WTC11 (cell line): ENCODE data around the gene EPB41. TPM values are rescaled to one million over a fixed set of nuclear protein-coding genes. Genes with fewer than 3 reads are reported as not detected.

Experiments
- ATAC-seq: fragments of 200-7000 bp; cut with Tn5 transposase; 2 replicates; pipeline ENCODE4 v1.10.0; 2021; ENCODE audit warnings: mild to moderate bottlenecking, moderate library complexity
- CTCF ChIA-PET: fragments of 300-600 bp; sonication (Branson Sonifier 250); formaldehyde crosslinking; loops from one replicate; lab custom pipeline; 2021; ENCODE audit warnings: antibody characterized with exemption; lab: Charles Lee
- POLR2A ChIA-PET: fragments of 350-600 bp; sonication (Branson Sonifier 250); formaldehyde crosslinking; loops from one replicate; lab custom pipeline; 2021; ENCODE audit warnings: antibody characterized with exemption; lab: Charles Lee
- DNase-seq: peaks from one replicate; pipeline ENCODE4 v3.0.0; 2021; ENCODE audit warnings: low spot score
- H3K27ac Mint-ChIP-seq: 2 replicates; pipeline ENCODE4 v1.8.0; 2021; ENCODE audit warnings: mixed read lengths
- H3K27me3 Mint-ChIP-seq: 2 replicates; pipeline ENCODE4 v1.8.0; 2021; ENCODE audit warnings: low read depth, mild to moderate bottlenecking, moderate library complexity, mixed read lengths
- H3K36me3 Mint-ChIP-seq: 2 replicates; pipeline ENCODE4 v1.8.0; 2021; ENCODE audit warnings: mixed read lengths
- H3K4me1 Mint-ChIP-seq: 2 replicates; pipeline ENCODE4 v1.8.0; 2022; ENCODE audit warnings: mixed read lengths
- H3K4me3 Mint-ChIP-seq: 2 replicates; pipeline ENCODE4 v1.8.0; 2021; ENCODE audit warnings: mild to moderate bottlenecking, moderate library complexity, mixed read lengths
- H3K9me3 Mint-ChIP-seq: 2 replicates; pipeline ENCODE4 v1.8.0; 2021; ENCODE audit warnings: mixed read lengths
- GTF2I ChIP-seq: fragments of 250-450 bp; sonication (Bioruptor Pico); conservative IDR thresholded peaks from 2 replicates; pipeline ENCODE4 v1.4.0; 2021; ENCODE audit warnings: mild to moderate bottlenecking
- IRF2 ChIP-seq: sonication (generic); formaldehyde crosslinking; IDR thresholded peaks from 2 replicates; pipeline ENCODE4 v1.8.0; 2022; ENCODE audit warnings: low read depth, missing genetic modification reagents, borderline replicate concordance
- NFE2L1 ChIP-seq: sonication (generic); formaldehyde crosslinking; IDR thresholded peaks from 2 replicates; pipeline ENCODE4 v1.8.1; 2023; ENCODE audit warnings: missing genetic modification reagents
- NFYB ChIP-seq: sonication (generic); formaldehyde crosslinking; conservative IDR thresholded peaks from 2 replicates; pipeline ENCODE4 v1.8.0; 2022; ENCODE audit warnings: low read depth, missing genetic modification reagents
- RORB ChIP-seq: fragments of 250-450 bp; sonication (Bioruptor Pico); IDR thresholded peaks from 2 replicates; pipeline ENCODE4 v1.9.0; 2021; ENCODE audit warnings: mild to moderate bottlenecking
- TEAD1 ChIP-seq: sonication (generic); formaldehyde crosslinking; IDR thresholded peaks from 2 replicates; pipeline ENCODE4 v1.8.0; 2022; ENCODE audit warnings: mild to moderate bottlenecking, missing genetic modification reagents
- ZNF232 ChIP-seq: sonication (generic); formaldehyde crosslinking; IDR thresholded peaks from 2 replicates; pipeline ENCODE4 v1.8.0; 2022; ENCODE audit warnings: mild to moderate bottlenecking, missing genetic modification reagents
- ZNF423 ChIP-seq: fragments of 250-450 bp; sonication (Bioruptor Pico); IDR thresholded peaks from 2 replicates; pipeline ENCODE4 v2.1.2; 2022; ENCODE audit warnings: mild to moderate bottlenecking, moderate library complexity
- ZNF671 ChIP-seq: fragments of 250-450 bp; sonication (Bioruptor Pico); IDR thresholded peaks from 2 replicates; pipeline ENCODE4 v1.8.0; 2021; ENCODE audit warnings: mild to moderate bottlenecking
- total RNA-seq: library from RNA; stranded (reverse); gene quantifications from 3 replicates; pipeline ENCODE4 v1.2.3, GENCODE V29; 2021
- TF ChIP-seq, protein P1 (sequence below): sonication (generic); formaldehyde crosslinking; IDR thresholded peaks from 2 replicates; pipeline ENCODE4 v1.8.0; 2022; ENCODE audit warnings: mild to moderate bottlenecking, missing genetic modification reagents
- TF ChIP-seq, protein P2 (sequence below): fragments of 200-600 bp; IDR thresholded peaks from 2 replicates; pipeline ENCODE4 v1.8.0; 2022; ENCODE audit warnings: antibody characterized with exemption
- TF ChIP-seq, protein P3 (sequence below): sonication (generic); formaldehyde crosslinking; IDR thresholded peaks from 2 replicates; pipeline ENCODE4 v1.8.0; 2023; ENCODE audit warnings: mild to moderate bottlenecking, missing genetic modification reagents
- TF ChIP-seq, protein P4 (sequence below): fragments of 250-450 bp; sonication (Bioruptor Pico); IDR thresholded peaks from 2 replicates; pipeline ENCODE4 v1.9.0; 2021; ENCODE audit warnings: mild to moderate bottlenecking
- TF ChIP-seq, protein P5 (sequence below): sonication (generic); formaldehyde crosslinking; IDR thresholded peaks from 2 replicates; pipeline ENCODE4 v1.8.0; 2022; ENCODE audit warnings: mild to moderate bottlenecking, missing genetic modification reagents

EPB41 gene
- total RNA-seq, 1 experiment from 2014 or later: 85.0 TPM

DNA sequence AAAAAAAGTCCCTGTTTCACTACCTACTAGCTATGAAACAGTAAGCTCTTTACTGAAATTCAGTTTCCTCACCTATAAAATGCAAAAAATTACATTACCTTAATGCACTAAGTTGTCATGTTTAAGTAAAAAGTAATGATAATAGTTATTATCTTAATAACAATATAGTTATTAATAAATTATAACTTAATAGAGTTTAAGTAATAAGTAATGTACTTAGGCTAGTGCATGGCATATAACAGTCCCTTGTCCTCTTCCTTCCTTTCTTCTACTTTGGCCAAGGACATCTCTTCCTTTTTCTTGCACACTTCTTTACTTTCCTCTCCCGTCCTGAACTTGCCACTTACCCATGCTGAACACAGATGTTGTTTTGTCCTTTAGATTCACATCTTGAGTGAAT is 200.3 kb downstream of the EPB41 start:
- H3K4me1 Mint-ChIP-seq: peaks cover 23% of the 10 kb centered on the region
- H3K9me3 Mint-ChIP-seq: no peaks in the 10 kb centered on the region
- H3K36me3 Mint-ChIP-seq: peaks cover 9% of the 10 kb centered on the region
- no peak overlapping the region for H3K4me3 Mint-ChIP-seq
- ATAC-seq: no peak
- POLR2A ChIA-PET: no interaction called here
- no peak for DNase-seq
- no peak overlapping the region for H3K27ac Mint-ChIP-seq
- CTCF ChIA-PET: interaction anchor here (2.6 to 2.8 kb wide), 2 partner anchors 8 to 221 kb away, joined by 11 to 27 read pairs; partner anchors contain the start of gene TMEM200B
- H3K27me3 Mint-ChIP-seq: no peaks in the 10 kb centered on the region
- TF ChIP-seq, protein P1, sequence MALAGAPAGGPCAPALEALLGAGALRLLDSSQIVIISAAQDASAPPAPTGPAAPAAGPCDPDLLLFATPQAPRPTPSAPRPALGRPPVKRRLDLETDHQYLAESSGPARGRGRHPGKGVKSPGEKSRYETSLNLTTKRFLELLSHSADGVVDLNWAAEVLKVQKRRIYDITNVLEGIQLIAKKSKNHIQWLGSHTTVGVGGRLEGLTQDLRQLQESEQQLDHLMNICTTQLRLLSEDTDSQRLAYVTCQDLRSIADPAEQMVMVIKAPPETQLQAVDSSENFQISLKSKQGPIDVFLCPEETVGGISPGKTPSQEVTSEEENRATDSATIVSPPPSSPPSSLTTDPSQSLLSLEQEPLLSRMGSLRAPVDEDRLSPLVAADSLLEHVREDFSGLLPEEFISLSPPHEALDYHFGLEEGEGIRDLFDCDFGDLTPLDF: no peak
- TF ChIP-seq TEAD1 (CRISPR knock-in tag) (no peak), NFE2L1 (CRISPR knock-in tag) (no peak), IRF2 (CRISPR knock-in tag) (no peak)
- TF ChIP-seq, protein P2, sequence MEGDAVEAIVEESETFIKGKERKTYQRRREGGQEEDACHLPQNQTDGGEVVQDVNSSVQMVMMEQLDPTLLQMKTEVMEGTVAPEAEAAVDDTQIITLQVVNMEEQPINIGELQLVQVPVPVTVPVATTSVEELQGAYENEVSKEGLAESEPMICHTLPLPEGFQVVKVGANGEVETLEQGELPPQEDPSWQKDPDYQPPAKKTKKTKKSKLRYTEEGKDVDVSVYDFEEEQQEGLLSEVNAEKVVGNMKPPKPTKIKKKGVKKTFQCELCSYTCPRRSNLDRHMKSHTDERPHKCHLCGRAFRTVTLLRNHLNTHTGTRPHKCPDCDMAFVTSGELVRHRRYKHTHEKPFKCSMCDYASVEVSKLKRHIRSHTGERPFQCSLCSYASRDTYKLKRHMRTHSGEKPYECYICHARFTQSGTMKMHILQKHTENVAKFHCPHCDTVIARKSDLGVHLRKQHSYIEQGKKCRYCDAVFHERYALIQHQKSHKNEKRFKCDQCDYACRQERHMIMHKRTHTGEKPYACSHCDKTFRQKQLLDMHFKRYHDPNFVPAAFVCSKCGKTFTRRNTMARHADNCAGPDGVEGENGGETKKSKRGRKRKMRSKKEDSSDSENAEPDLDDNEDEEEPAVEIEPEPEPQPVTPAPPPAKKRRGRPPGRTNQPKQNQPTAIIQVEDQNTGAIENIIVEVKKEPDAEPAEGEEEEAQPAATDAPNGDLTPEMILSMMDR: no peak
- TF ChIP-seq, protein P3, sequence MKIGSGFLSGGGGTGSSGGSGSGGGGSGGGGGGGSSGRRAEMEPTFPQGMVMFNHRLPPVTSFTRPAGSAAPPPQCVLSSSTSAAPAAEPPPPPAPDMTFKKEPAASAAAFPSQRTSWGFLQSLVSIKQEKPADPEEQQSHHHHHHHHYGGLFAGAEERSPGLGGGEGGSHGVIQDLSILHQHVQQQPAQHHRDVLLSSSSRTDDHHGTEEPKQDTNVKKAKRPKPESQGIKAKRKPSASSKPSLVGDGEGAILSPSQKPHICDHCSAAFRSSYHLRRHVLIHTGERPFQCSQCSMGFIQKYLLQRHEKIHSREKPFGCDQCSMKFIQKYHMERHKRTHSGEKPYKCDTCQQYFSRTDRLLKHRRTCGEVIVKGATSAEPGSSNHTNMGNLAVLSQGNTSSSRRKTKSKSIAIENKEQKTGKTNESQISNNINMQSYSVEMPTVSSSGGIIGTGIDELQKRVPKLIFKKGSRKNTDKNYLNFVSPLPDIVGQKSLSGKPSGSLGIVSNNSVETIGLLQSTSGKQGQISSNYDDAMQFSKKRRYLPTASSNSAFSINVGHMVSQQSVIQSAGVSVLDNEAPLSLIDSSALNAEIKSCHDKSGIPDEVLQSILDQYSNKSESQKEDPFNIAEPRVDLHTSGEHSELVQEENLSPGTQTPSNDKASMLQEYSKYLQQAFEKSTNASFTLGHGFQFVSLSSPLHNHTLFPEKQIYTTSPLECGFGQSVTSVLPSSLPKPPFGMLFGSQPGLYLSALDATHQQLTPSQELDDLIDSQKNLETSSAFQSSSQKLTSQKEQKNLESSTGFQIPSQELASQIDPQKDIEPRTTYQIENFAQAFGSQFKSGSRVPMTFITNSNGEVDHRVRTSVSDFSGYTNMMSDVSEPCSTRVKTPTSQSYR (CRISPR knock-in tag): no peak

DNA sequence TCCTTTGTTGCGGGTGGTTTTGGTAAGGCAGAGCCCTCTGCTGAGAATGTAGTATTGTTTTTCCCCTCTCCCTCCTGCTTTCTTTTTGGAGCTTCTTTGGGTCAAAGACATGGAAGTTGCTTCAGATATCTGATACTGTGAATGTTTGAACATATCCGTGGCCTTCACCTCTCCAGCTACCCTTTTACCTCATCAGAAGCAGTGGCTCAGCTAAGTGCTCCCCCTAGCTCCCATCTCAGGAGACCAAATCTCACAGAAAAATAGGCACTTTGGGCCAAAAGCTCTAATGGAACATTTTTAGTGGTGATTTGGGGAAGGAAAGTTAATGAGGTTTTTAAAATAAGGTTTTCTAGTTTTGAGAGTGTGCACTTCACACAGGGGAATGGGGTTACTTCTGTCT is 203.0 kb downstream of the EPB41 start:
- H3K4me1 Mint-ChIP-seq: peaks cover 23% of the 10 kb centered on the region
- no peak for DNase-seq
- H3K36me3 Mint-ChIP-seq: peaks cover 2% of the 10 kb centered on the region; the same call in 1 of the 2 replicates
- no peak overlapping the region for H3K4me3 Mint-ChIP-seq
- TF ChIP-seq NFYB (CRISPR knock-in tag) (no peak), ZNF232 (CRISPR knock-in tag) (no peak), ZNF671 (no peak), GTF2I (CRISPR knock-in tag) (no peak), RORB (CRISPR knock-in tag) (no peak), ZNF423 (CRISPR knock-in tag) (no peak)
- TF ChIP-seq, protein P4, sequence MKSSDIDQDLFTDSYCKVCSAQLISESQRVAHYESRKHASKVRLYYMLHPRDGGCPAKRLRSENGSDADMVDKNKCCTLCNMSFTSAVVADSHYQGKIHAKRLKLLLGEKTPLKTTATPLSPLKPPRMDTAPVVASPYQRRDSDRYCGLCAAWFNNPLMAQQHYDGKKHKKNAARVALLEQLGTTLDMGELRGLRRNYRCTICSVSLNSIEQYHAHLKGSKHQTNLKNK (CRISPR knock-in tag): no peak
- TF ChIP-seq, protein P5, sequence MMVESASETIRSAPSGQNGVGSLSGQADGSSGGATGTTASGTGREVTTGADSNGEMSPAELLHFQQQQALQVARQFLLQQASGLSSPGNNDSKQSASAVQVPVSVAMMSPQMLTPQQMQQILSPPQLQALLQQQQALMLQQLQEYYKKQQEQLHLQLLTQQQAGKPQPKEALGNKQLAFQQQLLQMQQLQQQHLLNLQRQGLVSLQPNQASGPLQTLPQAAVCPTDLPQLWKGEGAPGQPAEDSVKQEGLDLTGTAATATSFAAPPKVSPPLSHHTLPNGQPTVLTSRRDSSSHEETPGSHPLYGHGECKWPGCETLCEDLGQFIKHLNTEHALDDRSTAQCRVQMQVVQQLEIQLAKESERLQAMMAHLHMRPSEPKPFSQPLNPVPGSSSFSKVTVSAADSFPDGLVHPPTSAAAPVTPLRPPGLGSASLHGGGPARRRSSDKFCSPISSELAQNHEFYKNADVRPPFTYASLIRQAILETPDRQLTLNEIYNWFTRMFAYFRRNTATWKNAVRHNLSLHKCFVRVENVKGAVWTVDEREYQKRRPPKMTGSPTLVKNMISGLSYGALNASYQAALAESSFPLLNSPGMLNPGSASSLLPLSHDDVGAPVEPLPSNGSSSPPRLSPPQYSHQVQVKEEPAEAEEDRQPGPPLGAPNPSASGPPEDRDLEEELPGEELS (CRISPR knock-in tag): no peak
- ATAC-seq: no peak
- H3K27me3 Mint-ChIP-seq: peaks cover 10% of the 10 kb centered on the region
- POLR2A ChIA-PET: no interaction called here
- CTCF ChIA-PET: interaction anchor here (0.7 to 4.3 kb wide), 16 partner anchors 9 to 272 kb away, joined by 3 to 54 read pairs (median 4); partner anchors contain the start of gene SRSF4
- no peak overlapping the region for H3K27ac Mint-ChIP-seq
- H3K9me3 Mint-ChIP-seq: no peaks in the 10 kb centered on the region
